K562 (cell line): ENCODE data around the gene LMAN2. TPM values are rescaled to one million over a fixed set of nuclear protein-coding genes. Genes with fewer than 3 reads are reported as not detected.

ENCODE experiments used
- ARID2 ChIP-seq: fragments of 450-650 bp; IDR thresholded peaks from 2 replicates; pipeline ENCODE4 v1.6.1; 2017; ENCODE audit warnings: antibody characterized with exemption, mild to moderate bottlenecking
- BCOR ChIP-seq: fragments of 450-650 bp; IDR thresholded peaks from 2 replicates; pipeline ENCODE4 v1.6.1; 2016
- BHLHE40 ChIP-seq: IDR thresholded peaks from 2 replicates; pipeline ENCODE4 v1.6.1; 2011; ENCODE audit warnings: low read length, improper control_type of control experiment
- ELF2 ChIP-seq: fragments of 250-450 bp; sonication (Bioruptor Pico); IDR thresholded peaks from 2 replicates; pipeline ENCODE4 v1.5.0; 2021; ENCODE audit warnings: mild to moderate bottlenecking
- FOSL1 ChIP-seq: fragments of 200-800 bp; sonication (Bioruptor generic); conservative IDR thresholded peaks from 2 replicates; pipeline ENCODE4 v1.6.1; 2016; ENCODE audit warnings: missing genetic modification characterization, missing compliant biosample characterization
- HDAC8 ChIP-seq: fragments of 450-650 bp; IDR thresholded peaks from 2 replicates; pipeline ENCODE4 v1.6.1; 2016; ENCODE audit warnings: mild to moderate bottlenecking, missing genetic modification characterization, moderate library complexity, missing compliant biosample characterization
- MITF ChIP-seq: IDR thresholded peaks from 2 replicates; pipeline ENCODE4 v1.6.1; 2014; ENCODE audit warnings: antibody characterized with exemption
- MTF1 ChIP-seq: fragments of 250-450 bp; sonication (Bioruptor Pico); IDR thresholded peaks from 2 replicates; pipeline ENCODE4 v1.9.0; 2021; ENCODE audit warnings: moderate library complexity, mild to moderate bottlenecking, inconsistent platforms, borderline replicate concordance
- TCF3 ChIP-seq: sonication (generic); formaldehyde crosslinking; IDR thresholded peaks from 2 replicates; pipeline ENCODE4 v1.4.0; 2020; ENCODE audit warnings: mild to moderate bottlenecking, missing genetic modification reagents
- UBTF ChIP-seq, 2 experiments: IDR thresholded peaks; 2 replicates each; pipeline ENCODE4 v1.6.1; 2012; ENCODE audit warnings: improper control_type of control experiment in 2 of 2, low read depth in 2 of 2, low read length in 2 of 2, borderline replicate concordance in 1 of 2
- ZBTB7A ChIP-seq: IDR thresholded peaks from 2 replicates; pipeline ENCODE4 v1.6.1; 2011; ENCODE audit warnings: low read depth, mild to moderate bottlenecking, low read length, moderate library complexity, borderline replicate concordance; ENCODE audit not compliant: control insufficient read depth
- ZNF282 ChIP-seq: sonication (generic); formaldehyde crosslinking; IDR thresholded peaks from 2 replicates; pipeline ENCODE4 v1.8.1; 2023; ENCODE audit warnings: missing genetic modification reagents
- ZNF589 ChIP-seq: fragments of 200-800 bp; sonication (Bioruptor generic); IDR thresholded peaks from 2 replicates; pipeline ENCODE4 v1.6.1; 2016; ENCODE audit warnings: low read depth, missing genetic modification characterization, missing compliant biosample characterization
- ZNF77 ChIP-seq: fragments of 250-450 bp; sonication (Bioruptor Pico); IDR thresholded peaks from 2 replicates; pipeline ENCODE4 v1.5.0; 2020
- polyA plus RNA-seq, 8 experiments: library from polyadenylated mRNA; depleted of rRNA in 4 of 8; stranded (reverse) in 5 of 8; unstranded in 3 of 8; fragments of >200 nt; fragmentation: Nextera tagmentation in 2 of 8; fragmentation: Illumina TruSeq in 1 of 8; extraction: Ambion mirVana in 2 of 8; extraction: Trizol in 1 of 8; gene quantifications; 2 replicates each; pipeline versions ENCODE4 v1.2.1 to v1.2.3, GENCODE V29; 2011 to 2014; ENCODE audit warnings: inconsistent platforms in 1 of 8, missing spikeins in 1 of 8
- total RNA-seq, 7 experiments: library from RNA; depleted of rRNA in 6 of 7; stranded (reverse); fragments of >200 nt in 6 of 7; fragmentation: Illumina TruSeq in 2 of 7; extraction: Trizol in 2 of 7; gene quantifications; 2 replicates each; pipeline versions ENCODE4 v1.2.1 to v1.2.3, GENCODE V29; 2011 to 2021; ENCODE audit warnings: low replicate concordance in 1 of 7
- TF ChIP-seq, protein P1 (sequence below): sonication (generic); formaldehyde crosslinking; IDR thresholded peaks from 2 replicates; pipeline ENCODE4 v1.5.0; 2020; ENCODE audit warnings: missing genetic modification reagents
- TF ChIP-seq, protein P2 (sequence below): fragments of 250-450 bp; sonication (Bioruptor Pico); IDR thresholded peaks from 2 replicates; pipeline ENCODE4 v1.5.0; 2020; ENCODE audit warnings: mild to moderate bottlenecking

The LMAN2 gene
- total and polyA plus RNA-seq, 9 of the 15 experiments (the other 6 are each of a cell fraction or from before 2014, with no cell fraction given) = 2.7 to 254 (median 136) TPM

DNA sequence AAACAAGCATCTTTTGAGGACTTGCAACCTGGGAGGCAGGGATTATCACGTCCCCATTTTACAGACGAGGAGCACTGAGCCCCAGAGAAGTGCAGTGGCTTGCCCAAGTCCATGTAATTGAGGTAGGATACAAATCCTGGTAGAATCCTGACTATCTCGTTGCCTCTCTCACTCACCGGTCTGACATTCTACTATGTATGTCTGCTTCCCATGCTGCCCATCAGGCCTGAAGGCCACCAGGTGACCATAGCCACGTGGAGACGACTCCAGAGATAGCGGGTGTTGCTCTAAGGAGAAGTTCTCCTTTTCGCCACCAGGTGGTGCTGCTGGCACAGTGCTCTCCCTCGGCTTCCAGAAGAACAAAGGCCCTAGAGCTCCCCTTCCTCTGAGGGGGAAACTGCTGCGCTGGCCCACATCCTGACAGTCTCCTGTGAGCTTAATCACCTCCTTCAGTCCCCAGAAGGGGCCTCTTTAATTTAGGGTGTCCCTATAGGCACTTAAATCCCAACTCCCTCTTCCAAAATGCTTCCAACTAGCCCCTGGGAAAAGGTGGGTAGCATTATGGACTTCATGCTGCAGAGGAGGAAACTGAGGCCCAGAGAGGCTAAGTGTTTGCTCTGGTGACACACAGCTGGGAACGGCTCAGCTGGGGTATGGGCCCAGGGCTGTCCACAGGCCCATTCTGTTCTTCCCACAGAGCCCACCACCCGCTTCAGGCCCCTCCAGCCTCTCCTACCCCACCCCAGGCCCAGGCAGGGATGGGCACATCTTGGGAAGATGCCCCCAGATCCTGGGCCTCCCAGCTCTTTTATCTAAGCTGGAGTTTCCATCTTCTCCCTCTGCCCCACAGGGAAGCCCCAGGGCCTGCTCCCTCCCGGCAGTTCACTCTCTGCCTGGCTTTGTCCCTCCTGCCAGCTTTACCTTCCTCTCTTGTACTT lies 39.2 kb upstream of the LMAN2 start (continued):
- peak; percentile 67; the same call in 1 of the 2 replicates for TF ChIP-seq ZBTB7A
- TF ChIP-seq BHLHE40 = peak; percentile 23; the same call in 1 of the 2 replicates
- TF ChIP-seq, protein P1, sequence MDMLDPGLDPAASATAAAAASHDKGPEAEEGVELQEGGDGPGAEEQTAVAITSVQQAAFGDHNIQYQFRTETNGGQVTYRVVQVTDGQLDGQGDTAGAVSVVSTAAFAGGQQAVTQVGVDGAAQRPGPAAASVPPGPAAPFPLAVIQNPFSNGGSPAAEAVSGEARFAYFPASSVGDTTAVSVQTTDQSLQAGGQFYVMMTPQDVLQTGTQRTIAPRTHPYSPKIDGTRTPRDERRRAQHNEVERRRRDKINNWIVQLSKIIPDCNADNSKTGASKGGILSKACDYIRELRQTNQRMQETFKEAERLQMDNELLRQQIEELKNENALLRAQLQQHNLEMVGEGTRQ (CRISPR knock-in tag) = peak; percentile 80
- TF ChIP-seq ELF2 (CRISPR knock-in tag) = no peak
- no peak for TF ChIP-seq FOSL1 (tag)
- TF ChIP-seq ZNF589 (CRISPR knock-in tag) = no peak
- no peak for TF ChIP-seq HDAC8 (tag)
- TF ChIP-seq ARID2 = peak; percentile 36; the same call in 1 of the 2 replicates
- TF ChIP-seq, protein P2, sequence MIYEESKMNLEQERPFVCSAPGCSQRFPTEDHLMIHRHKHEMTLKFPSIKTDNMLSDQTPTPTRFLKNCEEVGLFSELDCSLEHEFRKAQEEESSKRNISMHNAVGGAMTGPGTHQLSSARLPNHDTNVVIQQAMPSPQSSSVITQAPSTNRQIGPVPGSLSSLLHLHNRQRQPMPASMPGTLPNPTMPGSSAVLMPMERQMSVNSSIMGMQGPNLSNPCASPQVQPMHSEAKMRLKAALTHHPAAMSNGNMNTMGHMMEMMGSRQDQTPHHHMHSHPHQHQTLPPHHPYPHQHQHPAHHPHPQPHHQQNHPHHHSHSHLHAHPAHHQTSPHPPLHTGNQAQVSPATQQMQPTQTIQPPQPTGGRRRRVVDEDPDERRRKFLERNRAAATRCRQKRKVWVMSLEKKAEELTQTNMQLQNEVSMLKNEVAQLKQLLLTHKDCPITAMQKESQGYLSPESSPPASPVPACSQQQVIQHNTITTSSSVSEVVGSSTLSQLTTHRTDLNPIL = no peak
- no peak for TF ChIP-seq MTF1
- no peak for TF ChIP-seq TCF3 (CRISPR knock-in tag)
- TF ChIP-seq MITF = 0 out of 2 replicates have a peak, but pooled peaks have one; percentile 51
- no peak for TF ChIP-seq UBTF (IDR thresholded peaks at IDR 0.05; ENCODE audit: borderline replicate concordance in 1 of 2, low read depth in 2 of 2, low read length in 2 of 2)
- TF ChIP-seq BCOR = peak; percentile 94
- no peak for TF ChIP-seq ZNF77 (CRISPR knock-in tag)
- no peak for TF ChIP-seq ZNF282 (CRISPR knock-in tag)
